Measurements from ENCODE around the gene TMEM135.

TMEM135 gene

DNA sequence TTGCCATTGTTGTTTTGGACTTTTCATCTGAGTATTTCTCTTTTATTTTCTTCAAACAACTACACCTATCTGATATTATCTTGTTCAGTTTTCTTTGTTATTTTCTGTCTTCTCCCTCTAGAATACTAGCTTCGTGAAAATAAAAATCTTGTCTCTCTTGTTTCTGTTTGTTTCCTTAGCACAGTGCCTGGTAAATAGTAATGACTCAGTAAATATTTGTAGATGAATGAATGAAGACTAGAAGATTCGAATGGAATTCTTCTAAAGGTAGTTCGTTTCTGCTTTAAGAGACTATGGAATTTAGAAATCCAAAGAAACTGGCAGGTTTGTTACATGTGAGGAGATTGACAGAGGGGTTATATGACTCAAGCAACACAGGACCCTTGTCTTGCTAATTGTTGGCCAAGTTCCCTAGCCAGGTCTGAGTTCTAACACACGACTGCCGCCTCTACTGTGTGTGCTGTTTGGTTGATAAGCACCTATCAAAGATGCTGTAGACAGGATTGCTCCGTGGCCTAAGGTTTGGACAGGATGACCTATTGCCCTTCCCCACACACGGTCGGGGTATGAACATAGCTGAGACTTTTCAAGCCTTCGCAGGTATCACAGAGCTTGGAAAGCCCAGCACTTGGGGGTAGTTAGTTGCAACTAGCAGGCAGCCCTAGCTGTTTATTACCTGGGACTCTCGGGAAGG is 831 bp upstream of the TMEM135 start:
- TF ChIP-seq FOXM1 (IDR thresholded peaks at IDR 0.05; ENCODE audit: borderline replicate concordance, low read depth) (no peak), TEAD4 (IDR thresholded peaks at IDR 0.05) (no peak), CEBPB (IDR thresholded peaks at IDR 0.05) (no peak), ZBTB7A (IDR thresholded peaks at IDR 0.05; ENCODE audit: low read depth) (no peak), NFIC (IDR thresholded peaks at IDR 0.05) (no peak), EGR1 (IDR thresholded peaks at IDR 0.05) (no peak), TAF1 (IDR thresholded peaks at IDR 0.05; ENCODE audit: low read depth) (no peak), RAD21 (IDR thresholded peaks at IDR 0.05; ENCODE audit: low read depth) (no peak)
- TF ChIP-seq, protein P1, sequence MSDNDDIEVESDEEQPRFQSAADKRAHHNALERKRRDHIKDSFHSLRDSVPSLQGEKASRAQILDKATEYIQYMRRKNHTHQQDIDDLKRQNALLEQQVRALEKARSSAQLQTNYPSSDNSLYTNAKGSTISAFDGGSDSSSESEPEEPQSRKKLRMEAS (IDR thresholded peaks at IDR 0.05) = no peak
- TF ChIP-seq, protein P2, sequence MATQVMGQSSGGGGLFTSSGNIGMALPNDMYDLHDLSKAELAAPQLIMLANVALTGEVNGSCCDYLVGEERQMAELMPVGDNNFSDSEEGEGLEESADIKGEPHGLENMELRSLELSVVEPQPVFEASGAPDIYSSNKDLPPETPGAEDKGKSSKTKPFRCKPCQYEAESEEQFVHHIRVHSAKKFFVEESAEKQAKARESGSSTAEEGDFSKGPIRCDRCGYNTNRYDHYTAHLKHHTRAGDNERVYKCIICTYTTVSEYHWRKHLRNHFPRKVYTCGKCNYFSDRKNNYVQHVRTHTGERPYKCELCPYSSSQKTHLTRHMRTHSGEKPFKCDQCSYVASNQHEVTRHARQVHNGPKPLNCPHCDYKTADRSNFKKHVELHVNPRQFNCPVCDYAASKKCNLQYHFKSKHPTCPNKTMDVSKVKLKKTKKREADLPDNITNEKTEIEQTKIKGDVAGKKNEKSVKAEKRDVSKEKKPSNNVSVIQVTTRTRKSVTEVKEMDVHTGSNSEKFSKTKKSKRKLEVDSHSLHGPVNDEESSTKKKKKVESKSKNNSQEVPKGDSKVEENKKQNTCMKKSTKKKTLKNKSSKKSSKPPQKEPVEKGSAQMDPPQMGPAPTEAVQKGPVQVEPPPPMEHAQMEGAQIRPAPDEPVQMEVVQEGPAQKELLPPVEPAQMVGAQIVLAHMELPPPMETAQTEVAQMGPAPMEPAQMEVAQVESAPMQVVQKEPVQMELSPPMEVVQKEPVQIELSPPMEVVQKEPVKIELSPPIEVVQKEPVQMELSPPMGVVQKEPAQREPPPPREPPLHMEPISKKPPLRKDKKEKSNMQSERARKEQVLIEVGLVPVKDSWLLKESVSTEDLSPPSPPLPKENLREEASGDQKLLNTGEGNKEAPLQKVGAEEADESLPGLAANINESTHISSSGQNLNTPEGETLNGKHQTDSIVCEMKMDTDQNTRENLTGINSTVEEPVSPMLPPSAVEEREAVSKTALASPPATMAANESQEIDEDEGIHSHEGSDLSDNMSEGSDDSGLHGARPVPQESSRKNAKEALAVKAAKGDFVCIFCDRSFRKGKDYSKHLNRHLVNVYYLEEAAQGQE (IDR thresholded peaks at IDR 0.05; ENCODE audit: low read depth) = no peak
- TF ChIP-seq, protein P3, sequence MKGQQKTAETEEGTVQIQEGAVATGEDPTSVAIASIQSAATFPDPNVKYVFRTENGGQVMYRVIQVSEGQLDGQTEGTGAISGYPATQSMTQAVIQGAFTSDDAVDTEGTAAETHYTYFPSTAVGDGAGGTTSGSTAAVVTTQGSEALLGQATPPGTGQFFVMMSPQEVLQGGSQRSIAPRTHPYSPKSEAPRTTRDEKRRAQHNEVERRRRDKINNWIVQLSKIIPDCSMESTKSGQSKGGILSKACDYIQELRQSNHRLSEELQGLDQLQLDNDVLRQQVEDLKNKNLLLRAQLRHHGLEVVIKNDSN (IDR thresholded peaks at IDR 0.05) = no peak

DNA sequence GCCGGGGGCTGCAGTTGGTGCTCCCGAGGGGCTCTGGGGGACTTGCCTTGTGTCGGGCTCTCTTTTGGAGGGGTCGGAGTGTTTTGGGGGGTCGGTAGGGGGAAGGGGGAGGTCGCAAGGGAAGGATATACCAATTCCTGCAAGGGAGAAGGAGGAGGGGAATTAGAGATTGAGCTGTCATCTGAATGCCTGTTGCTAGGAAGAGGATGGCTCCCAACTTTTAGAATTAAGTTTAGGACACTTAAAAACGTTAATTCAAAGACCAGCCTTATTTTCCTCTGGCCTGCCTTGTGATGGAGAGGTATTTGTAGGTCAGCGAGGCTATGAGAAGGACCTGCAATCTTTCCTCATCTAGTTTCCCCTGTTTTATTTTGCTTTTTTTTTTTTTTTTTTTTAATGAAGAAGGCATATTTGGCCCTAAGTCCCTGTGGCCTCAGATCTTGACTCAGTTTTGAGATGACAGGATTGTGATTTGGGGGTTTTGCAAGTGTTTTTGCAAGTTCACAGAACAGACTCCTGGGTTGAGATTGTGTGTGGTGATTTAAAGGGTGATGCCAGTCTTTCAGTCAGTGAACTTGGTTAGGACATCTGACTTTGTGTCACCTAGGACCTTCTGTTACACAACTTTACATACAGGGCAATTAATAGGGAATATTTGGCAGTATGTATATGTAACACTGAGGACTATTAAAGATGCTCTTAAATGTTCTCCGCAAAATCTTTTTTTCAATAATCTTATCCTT is 672 bp downstream of the TMEM135 start:
- TF ChIP-seq ZBTB7A (IDR thresholded peaks at IDR 0.05; ENCODE audit: low read depth) (peak; percentile 22; the same call in 1 of the 2 replicates), EP300 (IDR thresholded peaks at IDR 0.05; ENCODE audit: borderline replicate concordance) (no peak), YY1 (IDR thresholded peaks at IDR 0.05; ENCODE audit: low read depth) (no peak), CREB1 (IDR thresholded peaks at IDR 0.05; ENCODE audit: low read depth) (no peak)
- TF ChIP-seq, protein P2 (IDR thresholded peaks at IDR 0.05; ENCODE audit: low read depth) = no peak

DNA sequence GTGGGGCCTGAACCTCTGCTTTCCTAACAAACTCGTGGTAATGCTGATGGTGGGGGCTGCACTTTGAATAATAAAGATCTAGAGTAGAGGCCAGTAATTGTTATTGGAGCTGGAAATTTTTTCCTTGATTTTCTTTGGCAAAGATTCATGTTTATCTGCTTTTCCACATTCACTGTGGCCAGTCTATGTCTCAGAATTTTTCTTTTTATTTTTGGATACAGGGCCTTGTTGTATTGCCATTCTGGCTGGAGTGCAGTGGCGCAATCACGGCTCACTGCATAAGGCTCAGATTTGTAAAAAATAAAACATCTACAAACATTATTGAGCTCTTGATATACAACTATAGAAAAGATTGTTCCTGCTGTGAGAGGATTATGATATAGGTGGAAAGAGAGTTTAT is 1.6 kb downstream of the TMEM135 start:
- TF ChIP-seq NFIC (IDR thresholded peaks at IDR 0.05) = no peak
- TF ChIP-seq CEBPB (IDR thresholded peaks at IDR 0.05) = no peak
- no peak for TF ChIP-seq EP300 (IDR thresholded peaks at IDR 0.05; ENCODE audit: borderline replicate concordance)
- no peak for TF ChIP-seq FOXM1 (IDR thresholded peaks at IDR 0.05; ENCODE audit: borderline replicate concordance, low read depth)
- TF ChIP-seq, protein P3 (IDR thresholded peaks at IDR 0.05) = no peak
- TF ChIP-seq ZBTB7A (IDR thresholded peaks at IDR 0.05; ENCODE audit: low read depth) = no peak
- no peak for TF ChIP-seq CREB1 (IDR thresholded peaks at IDR 0.05; ENCODE audit: low read depth)
- no peak for TF ChIP-seq TCF12 (IDR thresholded peaks at IDR 0.05; ENCODE audit: low read depth)
- TF ChIP-seq YY1 (IDR thresholded peaks at IDR 0.05; ENCODE audit: low read depth) = no peak
- TF ChIP-seq EGR1 (IDR thresholded peaks at IDR 0.05) = no peak
- no peak for TF ChIP-seq TAF1 (IDR thresholded peaks at IDR 0.05; ENCODE audit: low read depth)
- TF ChIP-seq, protein P1 (IDR thresholded peaks at IDR 0.05) = no peak
- TF ChIP-seq RAD21 (IDR thresholded peaks at IDR 0.05; ENCODE audit: low read depth) = no peak

DNA sequence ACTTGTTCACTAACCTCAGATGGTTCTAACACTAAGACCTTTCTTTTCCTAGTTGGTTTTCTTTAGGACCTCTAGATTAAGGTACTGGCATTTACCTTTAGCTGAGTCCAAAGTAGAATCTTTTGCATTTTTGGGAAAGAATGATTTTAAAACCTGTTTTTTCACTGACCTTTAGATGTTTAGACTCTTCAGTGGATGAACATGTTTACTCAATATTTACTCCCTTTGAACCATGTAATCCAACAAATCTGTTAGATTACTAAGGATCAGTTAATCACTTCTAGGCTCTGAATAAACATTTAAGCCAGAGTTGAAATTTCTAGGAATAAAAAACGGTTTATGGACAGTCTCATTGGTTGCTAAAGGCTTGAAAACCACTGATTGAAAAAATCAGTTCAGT is 6.2 kb downstream of the TMEM135 start:
- TF ChIP-seq FOXM1 (IDR thresholded peaks at IDR 0.05; ENCODE audit: borderline replicate concordance, low read depth) = no peak
- TF ChIP-seq, protein P1 (IDR thresholded peaks at IDR 0.05) = no peak
- TF ChIP-seq EP300 (IDR thresholded peaks at IDR 0.05; ENCODE audit: borderline replicate concordance) = no peak
- TF ChIP-seq CREB1 (IDR thresholded peaks at IDR 0.05; ENCODE audit: low read depth) = no peak
- no peak for TF ChIP-seq TCF12 (IDR thresholded peaks at IDR 0.05; ENCODE audit: low read depth)
- TF ChIP-seq ZBTB7A (IDR thresholded peaks at IDR 0.05; ENCODE audit: low read depth) = no peak
- TF ChIP-seq YY1 (IDR thresholded peaks at IDR 0.05; ENCODE audit: low read depth) = no peak
- no peak for TF ChIP-seq RAD21 (IDR thresholded peaks at IDR 0.05; ENCODE audit: low read depth)
- TF ChIP-seq TEAD4 (IDR thresholded peaks at IDR 0.05) = no peak
- TF ChIP-seq, protein P3 (IDR thresholded peaks at IDR 0.05) = no peak
- TF ChIP-seq TAF1 (IDR thresholded peaks at IDR 0.05; ENCODE audit: low read depth) = no peak
- TF ChIP-seq CEBPB (IDR thresholded peaks at IDR 0.05) = no peak
- TF ChIP-seq, protein P2 (IDR thresholded peaks at IDR 0.05; ENCODE audit: low read depth) = no peak
- TF ChIP-seq EGR1 (IDR thresholded peaks at IDR 0.05) = no peak
- TF ChIP-seq NFIC (IDR thresholded peaks at IDR 0.05) = no peak
